HepG2 (cell line): ENCODE measurements around the gene TEX22. TPM values are rescaled to one million over a fixed set of nuclear protein-coding genes. Genes with fewer than 3 reads are reported as not detected.
A peak's percentile ranks its signal among the peaks of the same experiment; 100 is the strongest.

Experiments
- ATAC-seq: fragments of 200-7000 bp; cut with Tn5 transposase; 3 replicates; pipeline ENCODE4 v1.9.1; 2020; ENCODE audit warnings: mild to moderate bottlenecking, moderate library complexity
- BruUV-seq: library from RNA; stranded (reverse); fragments of 400-500 nt; replicated peaks from 2 replicates; lab custom pipeline; 2021; lab: Mats Ljungman, UMichigan
- CTCF ChIA-PET: fragments of 300-600 bp; formaldehyde crosslinking; extraction: SDS; loops from one replicate; lab custom pipeline; 2021; ENCODE audit warnings: low total read pairs, inconsistent platforms, low intra/inter-chr PET ratio; lab: Yijun Ruan, JAX
- POLR2A ChIA-PET: fragments of 350-600 bp; sonication (Branson Sonifier 250); formaldehyde crosslinking; loops from one replicate; lab custom pipeline; 2020; ENCODE audit warnings: antibody characterized with exemption, inconsistent platforms; lab: Yijun Ruan, JAX
- DNase-seq: peaks from one replicate; pipeline ENCODE4 v3.0.0-alpha.2; 2015; ENCODE audit warnings: low spot score
- FAIRE-seq: peaks from 3 replicates; lab custom pipeline; 2011; peaks lifted over from hg19 to GRCh38; lab: Jason Lieb, UNC
- H2AFZ ChIP-seq: one replicate; pipeline ENCODE4 v1.6.1; 2011; ENCODE audit warnings: low read length, inconsistent platforms
- H3K27ac ChIP-seq: fragments of 300-600 bp; 3 replicates; pipeline ENCODE4 v1.8.0; 2011; ENCODE audit warnings: mixed run types, mild to moderate bottlenecking, mixed read lengths, low read length, inconsistent platforms; ENCODE audit not compliant: insufficient read depth; ENCODE audit errors: extremely low read length
- H3K27me3 ChIP-seq, 2 experiments: fragments of 200-600 bp in 1 of 2; 2 replicates in 1 of 2; 3 replicates in 1 of 2; pipeline versions ENCODE4 v1.6.0 to v1.8.0; 2011; ENCODE audit warnings: low read length in 2 of 2, mild to moderate bottlenecking in 2 of 2, moderate library complexity in 2 of 2, inconsistent platforms in 1 of 2; ENCODE audit not compliant: insufficient read depth in 2 of 2, control insufficient read depth in 1 of 2
- H3K36me3 ChIP-seq, 2 experiments: fragments of 200-600 bp in 1 of 2; replicated peaks in 1 of 2; 2 replicates in 1 of 2; 3 replicates in 1 of 2; pipeline versions ENCODE4 v1.5.1 to v1.8.0; 2011; ENCODE audit warnings: low read length in 2 of 2, inconsistent platforms in 1 of 2; ENCODE audit not compliant: insufficient read depth in 2 of 2, control insufficient read depth in 1 of 2
- H3K4me1 ChIP-seq: 2 replicates; pipeline ENCODE4 v1.5.1; 2012; ENCODE audit warnings: low read length, inconsistent platforms; ENCODE audit not compliant: insufficient read depth
- H3K4me2 ChIP-seq: 2 replicates; pipeline ENCODE4 v1.6.0; 2011; ENCODE audit warnings: low read depth, low read length, inconsistent platforms
- H3K4me3 ChIP-seq, 3 experiments: fragments of 200-600 bp in 1 of 3; sonication (generic), shearing (Covaris generic) in 1 of 3; replicated peaks in 1 of 3; 2 replicates each; pipeline ENCODE4 v1.5.1; 2011 to 2016; ENCODE audit warnings: low read length in 3 of 3, inconsistent platforms in 2 of 3, low read depth in 2 of 3, mild to moderate bottlenecking in 2 of 3, control low read depth in 1 of 3, mixed read lengths in 1 of 3; ENCODE audit not compliant: insufficient read depth in 1 of 3
- H3K79me2 ChIP-seq: one replicate; pipeline ENCODE4 v1.6.1; 2011; ENCODE audit warnings: low read length, inconsistent platforms; ENCODE audit not compliant: insufficient read depth
- H3K9ac ChIP-seq: 2 replicates; pipeline ENCODE4 v1.6.0; 2011; ENCODE audit warnings: mild to moderate bottlenecking, low read depth, low read length, inconsistent platforms; ENCODE audit not compliant: insufficient read depth
- H3K9me3 ChIP-seq: 2 replicates; pipeline ENCODE4 v1.5.1; 2012; ENCODE audit warnings: mild to moderate bottlenecking, low read length
- H4K20me1 ChIP-seq: 2 replicates; pipeline ENCODE4 v1.6.0; 2011; ENCODE audit warnings: inconsistent platforms, mild to moderate bottlenecking, low read length, moderate library complexity; ENCODE audit not compliant: insufficient read depth
- CBX2 ChIP-seq, 2 experiments: fragments of 200-600 bp in 1 of 2; sonication (generic); formaldehyde crosslinking in 1 of 2; IDR thresholded peaks; 2 replicates each; pipeline versions ENCODE4 v1.7.0 to v1.8.1; 2018 to 2022; ENCODE audit warnings: low read depth in 2 of 2, low read length in 1 of 2, mild to moderate bottlenecking in 1 of 2, missing genetic modification reagents in 1 of 2
- EED ChIP-seq: sonication (generic); formaldehyde crosslinking; IDR thresholded peaks from 2 replicates; pipeline ENCODE4 v1.5.0; 2020; ENCODE audit warnings: mild to moderate bottlenecking, missing genetic modification reagents
- HMG20A ChIP-seq: IDR thresholded peaks from 2 replicates; pipeline ENCODE4 v1.6.1; 2016; ENCODE audit warnings: borderline replicate concordance
- KDM3A ChIP-seq: IDR thresholded peaks from 2 replicates; pipeline ENCODE4 v1.6.1; 2018; ENCODE audit warnings: low read depth, missing compliant biosample characterization
- MED1 ChIP-seq: sonication (generic); formaldehyde crosslinking; IDR thresholded peaks from 2 replicates; pipeline ENCODE4 v1.4.0; 2020; ENCODE audit warnings: missing genetic modification reagents
- PHF21A ChIP-seq: sonication (generic); formaldehyde crosslinking; IDR thresholded peaks from 2 replicates; pipeline ENCODE4 v1.5.0; 2020; ENCODE audit warnings: mild to moderate bottlenecking, missing genetic modification reagents
- SCMH1 ChIP-seq: sonication (generic); formaldehyde crosslinking; IDR thresholded peaks from 2 replicates; pipeline ENCODE4 v1.9.0; 2021; ENCODE audit warnings: missing genetic modification reagents, mild to moderate bottlenecking, borderline replicate concordance
- SRF ChIP-seq: IDR thresholded peaks from 2 replicates; pipeline ENCODE4 v1.6.1; 2011; ENCODE audit warnings: mild to moderate bottlenecking, low read depth, low read length, moderate library complexity
- ZNF251 ChIP-seq: sonication (generic); formaldehyde crosslinking; IDR thresholded peaks from 2 replicates; pipeline ENCODE4 v1.9.0; 2021; ENCODE audit warnings: mild to moderate bottlenecking, missing genetic modification reagents
- ZNF33A ChIP-seq: sonication (generic); formaldehyde crosslinking; IDR thresholded peaks from 2 replicates; pipeline ENCODE4 v1.5.1; 2020; ENCODE audit warnings: missing genetic modification reagents, mild to moderate bottlenecking, moderate library complexity, borderline replicate concordance
- ZNF550 ChIP-seq: sonication (generic); formaldehyde crosslinking; IDR thresholded peaks from 2 replicates; pipeline ENCODE4 v1.4.0; 2020; ENCODE audit warnings: mild to moderate bottlenecking, missing genetic modification reagents, borderline replicate concordance
- ZNF629 ChIP-seq: sonication (generic); formaldehyde crosslinking; conservative IDR thresholded peaks from 2 replicates; pipeline ENCODE4 v1.5.0; 2020; ENCODE audit warnings: missing genetic modification reagents
- ZSCAN25 ChIP-seq: sonication (generic); formaldehyde crosslinking; IDR thresholded peaks from 2 replicates; pipeline ENCODE4 v1.8.0; 2022; ENCODE audit warnings: mild to moderate bottlenecking, missing genetic modification reagents
- WGBS: methylation state at CpG from one replicate; pipeline ENCODE4 v1.1.6; 2017; ENCODE audit warnings: low lambda C conversion rate; 5-methylcytosine and 5-hydroxymethylcytosine counted together
- in situ Hi-C: cut with HindIII; loops from 2 replicates; pipeline ENCODE4 v1.10.0; 2017; ENCODE audit warnings: low pct_unique_long_range_greater_than_20kb; ENCODE audit not compliant: extremely low pct_ligation_motif_present
- intact Hi-C: fragments of 100-400 bp; cut with micrococcal nuclease; formaldehyde crosslinking; loops from one replicate; pipeline ENCODE4 v1.10.0; 2022; ENCODE audit not compliant: unreplicated experiment
- polyA plus RNA-seq, 8 experiments: library from polyadenylated mRNA; depleted of rRNA in 3 of 8; stranded (reverse) in 7 of 8; unstranded in 1 of 8; fragments of >200 nt; fragmentation: Illumina TruSeq in 4 of 8; extraction: Trizol in 4 of 8; gene quantifications; 2 replicates each; pipeline versions ENCODE4 v1.2.1 to v1.2.3, GENCODE V29; 2011 to 2016; ENCODE audit warnings: low read depth in 4 of 8, missing spikeins in 1 of 8, mixed read lengths in 1 of 8; ENCODE audit not compliant: insufficient read depth in 1 of 8
- total RNA-seq, 5 experiments: library from RNA; depleted of rRNA; stranded (reverse); fragments of >200 nt; fragmentation: Illumina TruSeq; extraction: Trizol; gene quantifications; 2 replicates each; pipeline ENCODE4 v1.2.3, GENCODE V29; 2016; ENCODE audit warnings: low read depth in 1 of 5
- TF ChIP-seq, protein P1 (sequence below): sonication (generic); formaldehyde crosslinking; conservative IDR thresholded peaks from 2 replicates; pipeline ENCODE4 v1.4.0; 2020; ENCODE audit warnings: missing genetic modification reagents
- TF ChIP-seq, protein P2 (sequence below): sonication (generic); formaldehyde crosslinking; IDR thresholded peaks from 2 replicates; pipeline ENCODE4 v1.5.1; 2020; ENCODE audit warnings: mild to moderate bottlenecking, missing genetic modification reagents, moderate library complexity
- TF ChIP-seq, protein P3 (sequence below): sonication (generic); formaldehyde crosslinking; IDR thresholded peaks from 2 replicates; pipeline ENCODE4 v1.5.0; 2020; ENCODE audit warnings: missing genetic modification reagents, mild to moderate bottlenecking, borderline replicate concordance
- TF ChIP-seq, protein P4 (sequence below): sonication (generic); formaldehyde crosslinking; IDR thresholded peaks from 2 replicates; pipeline ENCODE4 v1.9.0; 2021; ENCODE audit warnings: missing genetic modification reagents, mild to moderate bottlenecking, borderline replicate concordance

The TEX22 gene
- total and polyA plus RNA-seq, 2 of the 13 experiments (the other 11 are each of a cell fraction or from before 2014, with no cell fraction given) = 0.07 to 0.27 TPM

DNA sequence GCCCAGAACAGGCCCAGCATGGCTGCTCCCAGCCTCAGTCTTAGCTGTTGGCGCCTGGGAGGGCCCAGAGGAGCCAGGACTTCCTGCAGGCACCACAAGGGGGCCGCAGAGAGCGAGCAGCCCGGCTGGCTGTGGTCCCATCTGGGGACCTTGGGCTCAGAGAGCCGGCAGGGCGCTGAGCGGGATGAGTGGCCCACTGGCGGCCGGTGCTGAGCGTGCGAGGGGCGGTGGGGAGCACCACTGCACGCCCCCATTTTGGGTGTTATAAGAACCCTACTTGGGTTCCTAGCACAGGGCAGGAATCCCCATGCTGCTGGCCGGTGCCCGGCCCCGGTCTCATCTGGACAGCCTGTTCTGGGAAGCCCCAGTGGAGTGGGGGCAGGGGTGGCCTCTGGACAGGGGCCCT is 50.4 kb downstream of the TEX22 start:
- in situ Hi-C loops = no loop called here
- Histone ChIP-seq H3K4me2 (no peak overlapping the region), H3K4me1 (peaks cover 14% of the 10 kb centered on the region), H3K27ac (no peak overlapping the region), H2AFZ (no peak overlapping the region), H3K4me3 (no peak overlapping the region), H3K9ac (no peak overlapping the region), H4K20me1 (no peaks in the 10 kb centered on the region), H3K27me3 (no peaks in the 10 kb centered on the region), H3K79me2 (no peaks in the 10 kb centered on the region), H3K36me3 (peaks cover 14 to 33% of the 10 kb centered on the region in 2 experiments; a peak in 4 of 5 replicates), H3K9me3 (no peaks in the 10 kb centered on the region)
- WGBS = 95% methylated on average over 4 of the region's 16 CpGs
- DNase-seq (peak; percentile 20), FAIRE-seq (no peak), ATAC-seq (peak; percentile 83)
- ChIA-PET CTCF (interaction anchor here (0.7 to 1.6 kb wide), 4 partner anchors 37 to 80 kb away, joined by 3 to 13 read pairs (median 3); partner anchors contain the start of genes CRIP1 and TEDC1), POLR2A (no interaction called here)
- intact Hi-C loops = no loop called here
- BruUV-seq = no TSS peak
- TF ChIP-seq, protein P1, sequence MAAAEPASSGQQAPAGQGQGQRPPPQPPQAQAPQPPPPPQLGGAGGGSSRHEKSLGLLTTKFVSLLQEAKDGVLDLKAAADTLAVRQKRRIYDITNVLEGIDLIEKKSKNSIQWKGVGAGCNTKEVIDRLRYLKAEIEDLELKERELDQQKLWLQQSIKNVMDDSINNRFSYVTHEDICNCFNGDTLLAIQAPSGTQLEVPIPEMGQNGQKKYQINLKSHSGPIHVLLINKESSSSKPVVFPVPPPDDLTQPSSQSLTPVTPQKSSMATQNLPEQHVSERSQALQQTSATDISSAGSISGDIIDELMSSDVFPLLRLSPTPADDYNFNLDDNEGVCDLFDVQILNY (CRISPR knock-in tag) = no peak
- TF ChIP-seq ZNF550 (CRISPR knock-in tag) (no peak), HMG20A (CRISPR knock-in tag) (no peak), ZNF629 (CRISPR knock-in tag) (peak; percentile 53), SRF (no peak), CBX2 (IDR thresholded peaks at IDR 0.05; ENCODE audit: low read depth, low read length) (no peak), CBX2 (CRISPR knock-in tag; IDR thresholded peaks at IDR 0.05; ENCODE audit: low read depth) (no peak), KDM3A (CRISPR knock-in tag) (no peak), SCMH1 (CRISPR knock-in tag) (no peak), ZSCAN25 (CRISPR knock-in tag) (0 out of 2 replicates have a peak, but pooled peaks have one; percentile 28), MED1 (CRISPR knock-in tag) (no peak), PHF21A (0 out of 2 replicates have a peak, but pooled peaks have one; percentile 18), EED (CRISPR knock-in tag) (no peak), ZNF33A (CRISPR knock-in tag) (no peak), ZNF251 (CRISPR knock-in tag) (no peak)
- TF ChIP-seq, protein P2, sequence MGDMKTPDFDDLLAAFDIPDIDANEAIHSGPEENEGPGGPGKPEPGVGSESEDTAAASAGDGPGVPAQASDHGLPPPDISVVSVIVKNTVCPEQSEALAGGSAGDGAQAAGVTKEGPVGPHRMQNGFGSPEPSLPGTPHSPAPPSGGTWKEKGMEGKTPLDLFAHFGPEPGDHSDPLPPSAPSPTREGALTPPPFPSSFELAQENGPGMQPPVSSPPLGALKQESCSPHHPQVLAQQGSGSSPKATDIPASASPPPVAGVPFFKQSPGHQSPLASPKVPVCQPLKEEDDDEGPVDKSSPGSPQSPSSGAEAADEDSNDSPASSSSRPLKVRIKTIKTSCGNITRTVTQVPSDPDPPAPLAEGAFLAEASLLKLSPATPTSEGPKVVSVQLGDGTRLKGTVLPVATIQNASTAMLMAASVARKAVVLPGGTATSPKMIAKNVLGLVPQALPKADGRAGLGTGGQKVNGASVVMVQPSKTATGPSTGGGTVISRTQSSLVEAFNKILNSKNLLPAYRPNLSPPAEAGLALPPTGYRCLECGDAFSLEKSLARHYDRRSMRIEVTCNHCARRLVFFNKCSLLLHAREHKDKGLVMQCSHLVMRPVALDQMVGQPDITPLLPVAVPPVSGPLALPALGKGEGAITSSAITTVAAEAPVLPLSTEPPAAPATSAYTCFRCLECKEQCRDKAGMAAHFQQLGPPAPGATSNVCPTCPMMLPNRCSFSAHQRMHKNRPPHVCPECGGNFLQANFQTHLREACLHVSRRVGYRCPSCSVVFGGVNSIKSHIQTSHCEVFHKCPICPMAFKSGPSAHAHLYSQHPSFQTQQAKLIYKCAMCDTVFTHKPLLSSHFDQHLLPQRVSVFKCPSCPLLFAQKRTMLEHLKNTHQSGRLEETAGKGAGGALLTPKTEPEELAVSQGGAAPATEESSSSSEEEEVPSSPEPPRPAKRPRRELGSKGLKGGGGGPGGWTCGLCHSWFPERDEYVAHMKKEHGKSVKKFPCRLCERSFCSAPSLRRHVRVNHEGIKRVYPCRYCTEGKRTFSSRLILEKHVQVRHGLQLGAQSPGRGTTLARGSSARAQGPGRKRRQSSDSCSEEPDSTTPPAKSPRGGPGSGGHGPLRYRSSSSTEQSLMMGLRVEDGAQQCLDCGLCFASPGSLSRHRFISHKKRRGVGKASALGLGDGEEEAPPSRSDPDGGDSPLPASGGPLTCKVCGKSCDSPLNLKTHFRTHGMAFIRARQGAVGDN (CRISPR knock-in tag) = peak; percentile 53
- TF ChIP-seq, protein P3, sequence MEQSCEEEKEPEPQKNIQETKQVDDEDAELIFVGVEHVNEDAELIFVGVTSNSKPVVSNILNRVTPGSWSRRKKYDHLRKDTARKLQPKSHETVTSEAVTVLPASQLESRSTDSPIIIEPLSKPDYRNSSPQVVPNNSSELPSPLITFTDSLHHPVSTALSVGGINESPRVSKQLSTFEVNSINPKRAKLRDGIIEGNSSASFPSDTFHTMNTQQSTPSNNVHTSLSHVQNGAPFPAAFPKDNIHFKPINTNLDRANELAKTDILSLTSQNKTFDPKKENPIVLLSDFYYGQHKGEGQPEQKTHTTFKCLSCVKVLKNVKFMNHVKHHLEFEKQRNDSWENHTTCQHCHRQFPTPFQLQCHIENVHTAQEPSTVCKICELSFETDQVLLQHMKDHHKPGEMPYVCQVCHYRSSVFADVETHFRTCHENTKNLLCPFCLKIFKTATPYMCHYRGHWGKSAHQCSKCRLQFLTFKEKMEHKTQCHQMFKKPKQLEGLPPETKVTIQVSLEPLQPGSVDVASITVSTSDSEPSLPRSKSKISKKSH (CRISPR knock-in tag) = no peak
- TF ChIP-seq, protein P4, sequence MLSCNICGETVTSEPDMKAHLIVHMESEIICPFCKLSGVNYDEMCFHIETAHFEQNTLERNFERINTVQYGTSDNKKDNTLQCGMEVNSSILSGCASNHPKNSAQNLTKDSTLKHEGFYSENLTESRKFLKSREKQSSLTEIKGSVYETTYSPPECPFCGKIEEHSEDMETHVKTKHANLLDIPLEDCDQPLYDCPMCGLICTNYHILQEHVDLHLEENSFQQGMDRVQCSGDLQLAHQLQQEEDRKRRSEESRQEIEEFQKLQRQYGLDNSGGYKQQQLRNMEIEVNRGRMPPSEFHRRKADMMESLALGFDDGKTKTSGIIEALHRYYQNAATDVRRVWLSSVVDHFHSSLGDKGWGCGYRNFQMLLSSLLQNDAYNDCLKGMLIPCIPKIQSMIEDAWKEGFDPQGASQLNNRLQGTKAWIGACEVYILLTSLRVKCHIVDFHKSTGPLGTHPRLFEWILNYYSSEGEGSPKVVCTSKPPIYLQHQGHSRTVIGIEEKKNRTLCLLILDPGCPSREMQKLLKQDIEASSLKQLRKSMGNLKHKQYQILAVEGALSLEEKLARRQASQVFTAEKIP (CRISPR knock-in tag) = no peak
